ENCODE measurements around the gene CDKAL1.

DNA sequence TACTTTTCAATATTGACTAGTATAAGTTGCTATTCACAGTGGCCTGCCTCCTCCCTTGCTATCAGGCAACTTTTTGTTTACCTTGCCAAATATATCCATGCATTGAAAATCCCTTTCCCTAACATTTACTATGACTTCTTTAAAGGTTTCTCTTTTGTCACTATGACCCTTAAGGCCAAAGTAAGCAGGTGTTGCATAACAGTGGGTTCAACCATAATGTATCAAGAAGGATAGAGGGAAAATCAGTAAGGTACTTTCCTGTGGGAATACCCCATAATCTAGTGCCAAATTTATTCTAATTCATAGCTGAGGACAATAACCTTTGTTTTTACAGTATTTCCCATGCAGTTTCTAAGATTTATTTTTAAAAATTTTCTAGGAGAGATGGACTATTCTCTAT lies 527.6 kb downstream of the CDKAL1 start:
- TF ChIP-seq CTCF (IDR thresholded peaks at IDR 0.05) (no peak), POLR2A (IDR thresholded peaks at IDR 0.05) (no peak), EP300 (IDR thresholded peaks at IDR 0.05) (no peak)

All from tibial nerve (tissue), 4 donors.